HL-60 (cell line): Measurements from ENCODE around the gene RECQL5.

Experiments
- CTCF ChIP-seq: IDR thresholded peaks from one replicate; pipeline ENCODE4 v1.5.1; 2011; ENCODE audit warnings: low read length, control low read depth, inconsistent platforms; ENCODE audit not compliant: insufficient read depth
- GABPA ChIP-seq: IDR thresholded peaks from 2 replicates; pipeline ENCODE4 v1.6.1; 2012; ENCODE audit warnings: low read depth
- POLR2AphosphoS5 ChIP-seq: IDR thresholded peaks from 2 replicates; pipeline ENCODE4 v1.6.1; 2012; ENCODE audit warnings: low read depth
- REST ChIP-seq: IDR thresholded peaks from 2 replicates; pipeline ENCODE4 v1.6.1; 2012; ENCODE audit warnings: low read depth; ENCODE audit not compliant: insufficient replicate concordance
- SPI1 ChIP-seq: IDR thresholded peaks from 2 replicates; pipeline ENCODE4 v1.6.1; 2012; ENCODE audit warnings: low read depth, mild to moderate bottlenecking, borderline replicate concordance

- TF ChIP-seq CTCF, result no peak
- no peak for TF ChIP-seq GABPA
- TF ChIP-seq POLR2AphosphoS5, result no peak
- no peak for TF ChIP-seq REST
- TF ChIP-seq SPI1, result no peak
These were observed 16.6 kb upstream of the RECQL5 start for GRCh38 chr17:75683583-75683982.
